Heart left ventricle (tissue), 16 donors: Measurements from ENCODE around the gene RGL1. TPM values are rescaled to one million over a fixed set of nuclear protein-coding genes. Genes with fewer than 3 reads are reported as not detected.

Source experiments
- ATAC-seq, 4 donors: fragments of 200-7000 bp; cut with Tn5 transposase; one replicate each; pipeline ENCODE4 v1.9.1; 2020 to 2022; ENCODE audit warnings: moderate library complexity in 4 of 4, mild to moderate bottlenecking in 3 of 4, moderate number of reproducible peaks in 1 of 4
- DNase-seq, 5 donors: peaks; one replicate each; pipeline ENCODE4 v3.0.0-alpha.2; 2020
- H3K27ac ChIP-seq, 12 donors: fragments of 200-600 bp; sonication (generic) in 4 of 12; one replicate each; pipeline versions ENCODE4 v1.5.0 to v1.8.0; 2016 to 2022; ENCODE audit warnings: mild to moderate bottlenecking in 2 of 12
- H3K27me3 ChIP-seq, 9 donors: fragments of 200-600 bp; sonication (generic) in 2 of 9; one replicate each; pipeline versions ENCODE4 v1.5.1 to v1.8.0; 2016 to 2022; ENCODE audit warnings: mild to moderate bottlenecking in 3 of 9
- H3K36me3 ChIP-seq, 9 donors: fragments of 200-600 bp; sonication (generic) in 2 of 9; one replicate each; pipeline versions ENCODE4 v1.5.0 to v1.8.0; 2018 to 2022; ENCODE audit warnings: mild to moderate bottlenecking in 2 of 9
- H3K4me1 ChIP-seq, 12 donors: fragments of 200-600 bp; sonication (generic) in 4 of 12; one replicate each; pipeline versions ENCODE4 v1.5.0 to v1.8.0; 2016 to 2022; ENCODE audit warnings: mild to moderate bottlenecking in 3 of 12
- H3K4me3 ChIP-seq, 12 donors: fragments of 200-600 bp; sonication (generic) in 4 of 12; one replicate each; pipeline versions ENCODE4 v1.5.0 to v1.8.0; 2017 to 2022; ENCODE audit warnings: mild to moderate bottlenecking in 9 of 12, moderate library complexity in 4 of 12
- H3K9me3 ChIP-seq, 12 donors: fragments of 200-600 bp; sonication (generic) in 4 of 12; one replicate each; pipeline versions ENCODE4 v1.5.0 to v1.8.0; 2016 to 2022; ENCODE audit warnings: mild to moderate bottlenecking in 1 of 12
- POLR2A ChIP-seq, 2 donors: fragments of 450-650 bp; IDR thresholded peaks; one replicate each; pipeline ENCODE4 v1.6.1; 2017; ENCODE audit warnings: antibody characterized with exemption in 2 of 2, mild to moderate bottlenecking in 2 of 2, moderate library complexity in 2 of 2
- WGBS, 4 donors: extraction: QIAGEN DNeasy Blood & Tissue Kit in 2 of 4; methylation state at CpG; one replicate each; pipeline versions ENCODE4 v1.1.5 to v1.1.7; 2013 to 2018; 5-methylcytosine and 5-hydroxymethylcytosine counted together
- intact Hi-C, 10 donors: fragments of 100-400 bp; cut with DNase I; formaldehyde crosslinking; loops; one replicate each; pipeline versions ENCODE4 v1.11.1 to v1.14.2; 2022
- polyA plus RNA-seq, 2 donors: library from polyadenylated mRNA; stranded (reverse); fragments of 200-250 nt; gene quantifications; one replicate each; pipeline ENCODE4 v1.2.3, GENCODE V29; 2013
- total RNA-seq, 9 donors: library from RNA; depleted of rRNA in 2 of 9; stranded (reverse); fragments of >200 nt in 2 of 9; fragmentation: NEBNext Ultra II Directional in 3 of 9; extraction: Animal tissue kit (Norgen Biotek cat#: 25700) in 3 of 9; gene quantifications; one replicate each; pipeline versions ENCODE4 v1.1.0 to v1.2.4, GENCODE V29; 2016 to 2023
- TF ChIP-seq, protein P1 (sequence below), 12 donors: fragments of 200-600 bp; sonication (generic) in 4 of 12; IDR thresholded peaks; one replicate each; pipeline versions ENCODE4 v1.5.0 to v1.8.0; 2018 to 2022; ENCODE audit warnings: antibody characterized with exemption in 12 of 12, mild to moderate bottlenecking in 5 of 12
- donor health status: ischemic (EF 13 %, LVEDD 7.1; RV severe dilation, severe dysfunction).
- donor health status: healthy with polysubstance abuse.
- donor health status: DM: no; HTN: yes; CAD: no.
- donor health status: DM: no; HTN: no; CAD: no.
- donor health status: ischemic (EF 25% LVEDD 6.9; RV normal size, moderate dysfunction).
- donor health status: ischemic (EF 25% LVEDD 5.7; RV mildly dilated, moderate dysfunction).
- donor health status: healthy.
- donor health status: DM: yes; HTN: yes; CAD: no.
- donor health status: ischemic (EF 35%, LVEDD 5.7; RV mildly dilated, moderate dysfunction).
- donor health status: nonischemic (EF 11% LVEDD 7.7; RV severe dilation, severe dysfunction).
- donor health status: DM: yes; HTN: yes; CAD: no.
- donor health status: PGD.
- donor health status: ischemic (EF 29% LVEDD 5.4; RV normal size, mild dysfunction).
- donor health status: nonischemic (EF 23%, LVEDD 6.1; RV moderate dilation, normal function).

The RGL1 gene
- total and polyA plus RNA-seq, 11 donors, result 5.6 to 50.6 (median 15.5) TPM

DNA sequence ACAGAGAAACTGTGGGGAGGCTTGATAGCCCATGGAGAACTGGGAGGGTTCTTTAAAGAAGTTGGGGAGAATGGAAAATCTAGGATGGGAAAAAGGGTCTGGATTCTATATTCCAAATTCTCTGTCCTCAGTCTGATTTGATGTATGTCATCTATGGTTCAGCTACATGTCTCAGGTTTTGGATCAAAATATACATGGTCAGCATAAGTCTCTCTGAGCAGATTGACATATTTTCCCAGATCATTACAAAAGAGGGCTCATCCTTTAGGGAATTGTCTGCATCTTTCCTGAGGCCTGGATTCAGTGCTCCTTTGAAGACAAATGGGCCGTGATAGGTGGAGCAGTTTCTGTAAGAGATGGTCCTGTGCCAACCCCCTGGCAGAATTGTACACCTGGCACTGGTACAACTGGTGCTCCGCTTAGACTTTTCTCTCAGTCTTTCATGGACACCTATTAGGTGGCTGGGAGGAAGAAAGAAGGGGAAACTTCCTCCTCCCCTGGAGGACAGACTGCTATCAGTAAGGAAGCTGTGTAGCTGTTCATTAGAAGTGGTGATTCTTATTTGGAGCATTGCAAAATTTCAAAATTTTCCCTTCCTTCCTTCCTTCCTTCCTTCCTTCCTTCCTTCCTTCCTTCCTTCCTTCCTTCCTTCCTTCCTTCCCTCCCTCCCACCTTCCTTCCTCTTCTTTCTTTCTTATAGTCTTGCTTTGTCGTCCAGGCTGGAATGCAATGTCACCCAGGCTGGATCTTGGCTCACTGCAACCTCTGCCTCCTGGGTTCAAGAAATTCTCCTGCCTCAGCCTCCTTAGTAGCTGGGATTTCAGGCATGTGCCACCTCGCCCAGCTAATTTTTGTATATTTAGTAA, 26.1 kb upstream of the RGL1 start:
- ATAC-seq (peak in 2 of 4 donors; percentile 58), DNase-seq (peak in 3 of 5 donors; percentile 24 to 58 (median 30))
- Histone ChIP-seq H3K4me3 (no peak overlapping the region), H3K27me3 (no peaks in the 10 kb centered on the region), H3K9me3 (peaks cover 0 to 14% (median 0%) of the 10 kb centered on the region in 12 donors), H3K27ac (no peak overlapping the region), H3K4me1 (peaks cover 0 to 30% (median 15%) of the 10 kb centered on the region in 12 donors), H3K36me3 (no peaks in the 10 kb centered on the region)
- intact Hi-C loops, result no loop called here
- no peak for TF ChIP-seq POLR2A (IDR thresholded peaks at IDR 0.05)
- TF ChIP-seq, protein P1, sequence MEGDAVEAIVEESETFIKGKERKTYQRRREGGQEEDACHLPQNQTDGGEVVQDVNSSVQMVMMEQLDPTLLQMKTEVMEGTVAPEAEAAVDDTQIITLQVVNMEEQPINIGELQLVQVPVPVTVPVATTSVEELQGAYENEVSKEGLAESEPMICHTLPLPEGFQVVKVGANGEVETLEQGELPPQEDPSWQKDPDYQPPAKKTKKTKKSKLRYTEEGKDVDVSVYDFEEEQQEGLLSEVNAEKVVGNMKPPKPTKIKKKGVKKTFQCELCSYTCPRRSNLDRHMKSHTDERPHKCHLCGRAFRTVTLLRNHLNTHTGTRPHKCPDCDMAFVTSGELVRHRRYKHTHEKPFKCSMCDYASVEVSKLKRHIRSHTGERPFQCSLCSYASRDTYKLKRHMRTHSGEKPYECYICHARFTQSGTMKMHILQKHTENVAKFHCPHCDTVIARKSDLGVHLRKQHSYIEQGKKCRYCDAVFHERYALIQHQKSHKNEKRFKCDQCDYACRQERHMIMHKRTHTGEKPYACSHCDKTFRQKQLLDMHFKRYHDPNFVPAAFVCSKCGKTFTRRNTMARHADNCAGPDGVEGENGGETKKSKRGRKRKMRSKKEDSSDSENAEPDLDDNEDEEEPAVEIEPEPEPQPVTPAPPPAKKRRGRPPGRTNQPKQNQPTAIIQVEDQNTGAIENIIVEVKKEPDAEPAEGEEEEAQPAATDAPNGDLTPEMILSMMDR (IDR thresholded peaks at IDR 0.05), result no peak
- 65 to 75% (median 74%) methylated on average over 4 of the region's 4 CpGs for WGBS, 4 donors

DNA sequence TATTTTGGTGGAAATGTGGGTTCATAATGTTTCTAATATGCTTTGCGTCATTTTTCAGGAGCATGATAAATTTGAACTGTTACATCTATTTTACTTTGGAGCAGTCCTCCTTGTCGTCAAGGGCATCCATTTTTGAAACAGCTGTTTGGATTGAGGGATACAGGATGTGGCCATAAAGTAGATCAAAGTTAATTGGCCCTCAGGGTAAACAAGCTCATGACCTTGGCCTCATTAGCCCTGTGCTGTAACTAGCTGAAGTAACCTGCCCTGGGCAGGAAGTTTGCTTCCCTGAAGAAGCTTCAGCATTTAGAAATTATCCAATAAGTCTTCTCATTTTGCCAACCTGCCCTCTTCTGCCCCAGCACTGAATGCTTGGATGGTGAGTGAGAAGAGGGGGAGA, 24.8 kb upstream of the RGL1 start:
- intact Hi-C loops, result loop anchor here in 1 of 10 donors (10.0 kb wide), 1 partner anchor 115 kb away; no protein-coding TSS in a partner anchor

DNA sequence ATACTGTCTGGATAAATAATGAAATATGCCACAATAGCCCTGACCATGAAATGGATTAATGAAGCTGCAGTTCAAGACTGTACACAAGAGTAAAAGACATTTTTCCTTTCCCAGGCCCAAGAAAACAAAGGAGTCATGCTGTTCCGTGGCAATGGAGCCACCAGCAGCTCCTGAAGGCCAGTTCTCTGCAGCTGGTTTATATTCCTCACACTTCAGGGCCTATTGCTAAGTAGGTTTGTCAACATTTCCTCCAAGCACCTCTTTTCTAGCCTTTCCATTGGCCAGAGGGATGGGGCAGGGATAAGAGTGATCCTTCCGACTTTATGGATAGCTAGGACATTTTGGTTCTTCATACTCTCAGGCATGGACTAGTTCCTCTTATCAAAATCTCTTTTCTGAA, 24.2 kb upstream of the RGL1 start:
- H3K27me3 ChIP-seq, result no peaks in the 10 kb centered on the region
- no peaks in the 10 kb centered on the region for H3K9me3 ChIP-seq
- 51 to 58% (median 56%) methylated on average over 2 of the region's 2 CpGs for WGBS, 4 donors
- no peak for DNase-seq
- intact Hi-C loops, result loop anchor here in 1 of 10 donors (10.0 kb wide), 1 partner anchor 116 kb away; no protein-coding TSS in a partner anchor
- no peaks in the 10 kb centered on the region for H3K36me3 ChIP-seq
- ATAC-seq, result peak in 3 of 4 donors; percentile 5 to 33 (median 31)
- no peak overlapping the region for H3K27ac ChIP-seq
- TF ChIP-seq POLR2A (IDR thresholded peaks at IDR 0.05), result no peak
- TF ChIP-seq, protein P1 (IDR thresholded peaks at IDR 0.05), result no peak
- H3K4me1 ChIP-seq, result peaks cover 5 to 42% (median 24%) of the 10 kb centered on the region in 12 donors
- H3K4me3 ChIP-seq, result no peak overlapping the region

More for the DNA sequence above, 24.8 kb upstream of the RGL1 start:
- no peak overlapping the region for H3K4me3 ChIP-seq
- no peaks in the 10 kb centered on the region for H3K27me3 ChIP-seq
- DNase-seq, result no peak
- no peaks in the 10 kb centered on the region for H3K36me3 ChIP-seq
- H3K9me3 ChIP-seq, result peaks cover 0 to 5% (median 0%) of the 10 kb centered on the region in 12 donors
- no peak overlapping the region for H3K27ac ChIP-seq
- peaks cover 5 to 42% (median 24%) of the 10 kb centered on the region in 12 donors for H3K4me1 ChIP-seq
- ATAC-seq, result no peak
- 65 to 73% (median 69%) methylated on average over 2 of the region's 2 CpGs for WGBS, 4 donors
- TF ChIP-seq POLR2A (IDR thresholded peaks at IDR 0.05), result no peak
- TF ChIP-seq, protein P1 (IDR thresholded peaks at IDR 0.05), result no peak

DNA sequence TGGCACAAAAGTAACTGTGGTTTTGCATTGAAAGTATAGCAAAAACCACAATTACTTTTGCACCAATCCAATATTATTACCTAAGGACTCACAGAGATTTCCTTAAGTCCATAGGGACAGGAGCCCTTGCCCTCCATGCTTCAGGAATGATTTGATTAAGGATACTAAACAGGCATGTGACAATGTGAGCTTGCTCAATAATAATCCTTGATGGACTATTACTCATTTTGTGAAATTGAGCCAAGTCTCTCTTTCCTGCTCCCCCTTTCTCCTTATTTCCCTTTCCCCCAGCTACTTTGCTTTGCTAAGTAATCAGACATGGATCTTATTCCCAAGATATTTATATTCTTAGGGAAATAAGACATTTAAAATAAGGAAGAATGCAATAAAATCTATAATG, 21.6 kb upstream of the RGL1 start:
- H3K9me3 ChIP-seq, result no peaks in the 10 kb centered on the region
- no peaks in the 10 kb centered on the region for H3K27me3 ChIP-seq
- H3K4me1 ChIP-seq, result peaks cover 5 to 47% (median 24%) of the 10 kb centered on the region in 12 donors
- peak overlapping the region in 1 of 12 donors; percentile 37 for H3K27ac ChIP-seq
- no peak overlapping the region for H3K4me3 ChIP-seq
- intact Hi-C loops, result loop anchor here in 1 of 10 donors (10.0 kb wide), 1 partner anchor 119 kb away; no protein-coding TSS in a partner anchor
- no peak for TF ChIP-seq POLR2A (IDR thresholded peaks at IDR 0.05)
- TF ChIP-seq, protein P1 (IDR thresholded peaks at IDR 0.05), result no peak
- no peaks in the 10 kb centered on the region for H3K36me3 ChIP-seq
- DNase-seq (no peak), ATAC-seq (peak in 1 of 4 donors; percentile 26)
